ENCODE results near the gene SEC61B.

DNA sequence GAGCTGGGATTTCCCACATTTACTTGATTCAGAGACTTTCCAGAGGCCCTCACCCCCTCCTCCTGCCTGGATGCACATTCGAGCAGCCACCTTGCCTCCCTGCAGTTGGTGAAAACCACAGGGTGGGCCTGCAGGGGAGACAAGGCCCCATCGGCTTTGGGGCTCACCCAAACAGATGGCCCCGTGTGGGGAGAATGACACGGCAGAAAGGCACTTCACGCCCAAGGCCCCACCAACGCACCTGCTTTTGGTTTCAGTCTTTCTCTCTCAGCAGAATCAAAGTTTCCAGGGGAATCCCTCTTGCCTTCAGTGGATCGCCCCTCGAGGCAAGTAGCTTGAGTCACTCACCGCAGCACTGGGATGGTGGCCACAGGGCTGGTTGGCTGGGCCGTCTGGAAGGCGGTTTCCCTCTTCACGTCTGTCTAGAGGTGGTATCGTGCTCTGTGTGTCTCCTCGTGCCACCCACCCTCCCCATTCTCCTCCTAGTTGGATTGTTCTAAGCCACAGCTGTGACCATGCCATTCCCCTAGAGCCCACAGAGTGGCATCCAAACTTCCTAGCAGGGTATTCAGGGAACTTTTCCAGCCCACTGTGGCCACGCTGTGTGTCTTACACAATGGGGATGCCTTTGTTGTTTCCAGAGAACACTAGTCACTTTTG lies 31.8 kb downstream of the SEC61B start:
- TF ChIP-seq CTCF (IDR thresholded peaks at IDR 0.05) (no peak), POLR2A (IDR thresholded peaks at IDR 0.05) (no peak)
